Upper lobe of left lung (tissue), 6 donors: ENCODE results near the gene ARPC1A. TPM values are rescaled to one million over a fixed set of nuclear protein-coding genes. Genes with fewer than 3 reads are reported as not detected.
A peak's percentile ranks its signal among the peaks of the same experiment; 100 is the strongest.
"Not testable (repeated sequence)": the region's sequence is repeated elsewhere in the genome, so short reads cannot be mapped to it uniquely, and the experiment has no call there.

Experiments used
- ATAC-seq, 2 donors: fragments of 200-7000 bp; cut with Tn5 transposase; one replicate each; pipeline ENCODE4 v1.9.1; 2022; ENCODE audit warnings: mild to moderate bottlenecking in 2 of 2, moderate library complexity in 2 of 2; ENCODE audit not compliant: low FRiP score in 2 of 2
- DNase-seq, 2 donors: peaks; one replicate each; pipeline ENCODE4 v3.0.0-alpha.2; 2019 to 2020
- H3K27ac ChIP-seq, 4 donors: fragments of 200-600 bp; sonication (generic); one replicate each; pipeline ENCODE4 v1.5.1; 2016 to 2019
- H3K27me3 ChIP-seq, 4 donors: fragments of 200-600 bp; sonication (generic); one replicate each; pipeline ENCODE4 v1.5.1; 2017 to 2019
- H3K36me3 ChIP-seq, 4 donors: fragments of 200-600 bp; sonication (generic); one replicate each; pipeline ENCODE4 v1.5.1; 2016 to 2019
- H3K4me1 ChIP-seq, 4 donors: fragments of 200-600 bp; sonication (generic); one replicate each; pipeline ENCODE4 v1.5.1; 2018 to 2019
- H3K4me3 ChIP-seq, 4 donors: fragments of 200-600 bp; sonication (generic); one replicate each; pipeline ENCODE4 v1.5.1; 2017 to 2019; ENCODE audit warnings: mild to moderate bottlenecking in 2 of 4, moderate library complexity in 1 of 4
- H3K9me3 ChIP-seq, 4 donors: fragments of 200-600 bp; sonication (generic); one replicate each; pipeline ENCODE4 v1.5.1; 2018 to 2019
- EP300 ChIP-seq, 4 donors: sonication (generic); formaldehyde crosslinking; IDR thresholded peaks; one replicate each; pipeline ENCODE4 v1.5.1; 2017; ENCODE audit warnings: antibody characterized with exemption in 4 of 4, control low read depth in 2 of 4
- POLR2A ChIP-seq, 4 donors: fragments of 450-650 bp; IDR thresholded peaks; one replicate each; pipeline ENCODE4 v1.5.1; 2016 to 2017; ENCODE audit warnings: antibody characterized with exemption in 4 of 4, mild to moderate bottlenecking in 2 of 4
- POLR2AphosphoS5 ChIP-seq, 2 donors: sonication (generic); formaldehyde crosslinking; IDR thresholded peaks; one replicate each; pipeline ENCODE4 v1.5.1; 2017; ENCODE audit warnings: antibody characterized with exemption in 2 of 2
- WGBS, 2 donors: methylation state at CpG; one replicate each; pipeline ENCODE4 v1.1.5; 2017 to 2018; 5-methylcytosine and 5-hydroxymethylcytosine counted together
- total RNA-seq, 6 donors: library from RNA; depleted of rRNA in 4 of 6; stranded (reverse); fragments of >200 nt in 4 of 6; gene quantifications; one replicate each; pipeline versions ENCODE4 v1.1.0 to v1.2.1, GENCODE V29; 2016 to 2021
- TF ChIP-seq, protein P1 (sequence below), 6 experiments: fragments of 450-650 bp in 4 of 6; fragments of 200-600 bp in 2 of 6; sonication (generic) in 2 of 6; IDR thresholded peaks; one replicate each; pipeline ENCODE4 v1.5.1; 2016 to 2019; ENCODE audit warnings: antibody characterized with exemption in 6 of 6
- donor health status: DM: no; HTN: no; CAD: no; lungs with moderate emphysema.
- donor health status: DM: no; HTN: yes; CAD: no; lungs with severe emphysema.

Gene ARPC1A
- total RNA-seq = 100 to 1,000 TPM in 5 of 6 donors, 10 to 100 TPM in 1; 81.7 to 129 (median 122) TPM

DNA sequence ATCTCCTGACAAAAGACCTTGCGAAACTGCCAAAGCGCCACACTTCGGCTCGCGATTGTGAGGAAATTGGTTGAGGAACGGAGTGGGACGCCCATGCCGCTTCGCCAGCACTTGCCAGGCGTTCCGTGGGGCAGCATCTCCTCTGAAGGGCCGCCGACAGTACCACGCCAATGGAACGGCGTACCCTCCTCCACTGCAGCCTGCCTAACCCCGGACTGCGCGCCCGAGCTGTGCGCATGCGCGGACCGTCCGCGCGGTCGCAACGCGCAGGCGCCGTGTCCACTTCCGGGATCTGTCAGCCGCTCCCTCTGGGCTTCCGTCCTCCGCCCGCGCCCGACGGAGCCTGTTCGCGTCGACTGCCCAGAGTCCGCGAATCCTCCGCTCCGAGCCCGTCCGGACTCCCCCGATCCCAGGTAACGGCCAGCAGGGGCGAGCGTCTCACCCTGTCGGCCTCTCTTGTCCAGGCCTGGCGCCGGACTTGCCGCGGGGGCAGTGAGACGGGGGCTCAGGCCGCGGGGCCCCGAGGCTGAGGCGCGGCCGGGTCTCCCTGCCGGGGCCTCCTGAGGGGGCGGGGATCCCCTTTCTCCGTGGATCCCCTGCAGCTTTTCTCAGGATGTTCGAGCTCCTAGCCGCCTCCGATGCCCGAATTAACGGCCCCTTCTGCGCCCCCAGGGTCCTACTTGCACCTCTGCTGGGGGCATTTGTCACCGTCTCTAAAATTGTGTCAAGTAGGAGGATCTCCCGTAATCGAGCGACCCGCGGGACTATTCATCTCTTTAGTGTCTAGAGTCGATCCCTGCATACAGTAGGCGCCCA, at the start of gene ARPC1A:
Gene ARPC1A (plus strand): TSS at position 307 of the 816 bp plus-strand sequence. CDS start 7,456 bp downstream, outside the sequence.
- peak within 1 kb of the TSS; percentile 90 to 99 (median 96) for H3K4me3 ChIP-seq
- 0% methylated on average over 1 to 27 of the region's 82 CpGs for WGBS, 2 donors
- peak; percentile 88 to 99 for DNase-seq
- no peaks in the 10 kb centered on the region for H3K27me3 ChIP-seq
- H3K9me3 ChIP-seq = no peaks in the 10 kb centered on the region
- peak within 1 kb of the TSS; percentile 85 to 95 (median 94) for H3K27ac ChIP-seq
- peak; percentile 95 to 96 for ATAC-seq
- TF ChIP-seq POLR2AphosphoS5 (IDR thresholded peaks at IDR 0.05) (peak; percentile 91 to 96), POLR2A (IDR thresholded peaks at IDR 0.05) (peak in 3 of 4 donors; percentile 44 to 92 (median 64)), EP300 (IDR thresholded peaks at IDR 0.05) (peak in 1 of 4 donors; percentile 2)
- TF ChIP-seq, protein P1, sequence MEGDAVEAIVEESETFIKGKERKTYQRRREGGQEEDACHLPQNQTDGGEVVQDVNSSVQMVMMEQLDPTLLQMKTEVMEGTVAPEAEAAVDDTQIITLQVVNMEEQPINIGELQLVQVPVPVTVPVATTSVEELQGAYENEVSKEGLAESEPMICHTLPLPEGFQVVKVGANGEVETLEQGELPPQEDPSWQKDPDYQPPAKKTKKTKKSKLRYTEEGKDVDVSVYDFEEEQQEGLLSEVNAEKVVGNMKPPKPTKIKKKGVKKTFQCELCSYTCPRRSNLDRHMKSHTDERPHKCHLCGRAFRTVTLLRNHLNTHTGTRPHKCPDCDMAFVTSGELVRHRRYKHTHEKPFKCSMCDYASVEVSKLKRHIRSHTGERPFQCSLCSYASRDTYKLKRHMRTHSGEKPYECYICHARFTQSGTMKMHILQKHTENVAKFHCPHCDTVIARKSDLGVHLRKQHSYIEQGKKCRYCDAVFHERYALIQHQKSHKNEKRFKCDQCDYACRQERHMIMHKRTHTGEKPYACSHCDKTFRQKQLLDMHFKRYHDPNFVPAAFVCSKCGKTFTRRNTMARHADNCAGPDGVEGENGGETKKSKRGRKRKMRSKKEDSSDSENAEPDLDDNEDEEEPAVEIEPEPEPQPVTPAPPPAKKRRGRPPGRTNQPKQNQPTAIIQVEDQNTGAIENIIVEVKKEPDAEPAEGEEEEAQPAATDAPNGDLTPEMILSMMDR (IDR thresholded peaks at IDR 0.05) = peak in 2 of 6 experiments; percentile 46 to 74
- H3K4me1 ChIP-seq = peaks cover 46 to 58% (median 49%) of the 10 kb centered on the region in 4 donors
- H3K36me3 ChIP-seq = no peaks in the 10 kb centered on the region

DNA sequence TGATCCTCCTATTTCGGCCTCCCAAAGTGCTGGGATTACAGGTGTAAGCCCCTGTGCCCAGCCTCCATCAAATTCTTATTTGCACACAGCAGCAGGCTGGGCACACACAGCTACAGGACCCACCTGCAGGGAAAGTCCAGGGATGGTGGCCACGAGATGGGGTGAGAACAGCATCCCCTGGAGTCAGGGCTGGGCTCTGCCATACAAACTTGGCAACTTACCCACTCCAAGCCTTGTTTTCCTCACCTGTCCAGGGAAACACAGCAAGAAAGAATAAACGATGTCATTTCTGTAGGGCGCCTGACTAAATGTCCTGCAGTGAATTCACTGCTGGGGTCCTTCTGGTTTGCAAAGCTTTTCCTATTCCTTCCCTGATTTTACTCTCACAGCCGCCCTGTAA, 47.5 kb upstream of the ARPC1A start:
- H3K27ac ChIP-seq = no peak overlapping the region
- 82 to 93% methylated on average over 3 to 5 of the region's 5 CpGs for WGBS, 2 donors
- no peaks in the 10 kb centered on the region for H3K4me1 ChIP-seq
- no peak for ATAC-seq
- TF ChIP-seq POLR2AphosphoS5 (IDR thresholded peaks at IDR 0.05) (no peak), POLR2A (IDR thresholded peaks at IDR 0.05) (no peak), EP300 (IDR thresholded peaks at IDR 0.05) (no peak)
- TF ChIP-seq, protein P1 (IDR thresholded peaks at IDR 0.05) = no peak
- no peaks in the 10 kb centered on the region for H3K36me3 ChIP-seq
- no peak overlapping the region for H3K4me3 ChIP-seq
- no peak for DNase-seq
- H3K9me3 ChIP-seq = no peaks in the 10 kb centered on the region
- no peaks in the 10 kb centered on the region for H3K27me3 ChIP-seq

DNA sequence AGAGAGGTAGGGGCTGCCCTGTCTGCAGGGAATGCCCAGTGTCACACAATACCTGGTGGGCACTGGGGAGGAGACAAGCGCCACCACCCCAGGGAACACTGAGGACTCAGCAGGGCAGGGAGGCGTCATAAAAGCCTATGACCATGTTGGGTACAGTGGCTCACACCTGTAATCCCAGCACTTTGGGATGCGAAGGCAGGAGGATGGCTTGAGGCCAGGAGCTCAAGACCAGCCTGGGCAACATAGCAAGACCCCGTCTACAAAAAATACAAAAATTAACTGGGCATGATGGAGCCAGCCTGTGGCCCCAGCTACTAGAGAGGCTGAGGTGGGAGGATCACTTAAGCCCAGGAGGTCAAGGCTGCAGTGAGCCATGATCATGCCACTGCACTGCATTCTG, 41.5 kb upstream of the ARPC1A start:
- not testable (repeated sequence) for H3K36me3 ChIP-seq, ATAC-seq, H3K4me3 ChIP-seq, DNase-seq, H3K27me3 ChIP-seq, H3K27ac ChIP-seq, H3K4me1 ChIP-seq, H3K9me3 ChIP-seq
- 96 to 100% methylated on average over 3 to 4 of the region's 4 CpGs for WGBS, 2 donors

DNA sequence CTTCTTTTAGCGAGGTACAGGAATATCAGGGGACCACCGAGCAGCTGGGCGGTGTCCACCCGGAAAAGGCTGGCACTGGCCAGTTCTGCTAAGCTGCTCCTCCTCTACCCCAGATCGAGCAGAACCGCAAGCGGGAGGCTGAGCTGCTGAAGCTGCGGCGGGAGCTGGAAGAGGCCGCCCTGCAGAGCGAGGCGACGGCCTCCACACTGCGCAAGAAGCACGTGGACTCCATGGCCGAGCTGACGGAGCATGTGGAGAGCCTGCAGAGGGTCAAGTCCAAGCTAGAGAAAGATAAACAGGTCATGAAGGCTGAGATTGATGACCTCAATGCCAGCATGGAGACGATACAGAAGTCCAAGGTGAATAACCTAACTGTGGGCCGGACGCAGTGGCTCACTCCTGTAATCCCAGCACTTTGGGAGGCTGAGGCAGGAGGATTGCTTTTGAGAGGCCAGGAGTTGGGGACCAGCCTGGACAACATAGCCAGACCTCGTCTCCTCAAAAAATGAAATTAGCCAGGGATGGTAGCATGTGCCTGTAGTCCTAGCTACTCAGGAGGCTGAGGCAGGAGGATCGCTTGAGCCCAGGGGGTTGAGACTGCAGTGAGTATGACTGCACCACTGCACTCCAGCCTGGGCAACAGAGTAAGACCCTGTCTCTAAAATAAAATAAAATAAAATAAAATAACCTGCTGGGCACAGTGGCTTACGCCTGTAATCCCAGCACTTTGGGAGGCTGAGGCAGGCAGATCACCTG, 37.7 kb upstream of the ARPC1A start:
- Histone ChIP-seq H3K36me3 (no peaks in the 10 kb centered on the region), H3K4me1 (no peaks in the 10 kb centered on the region), H3K27me3 (no peaks in the 10 kb centered on the region), H3K9me3 (no peaks in the 10 kb centered on the region), H3K27ac (no peak overlapping the region), H3K4me3 (no peak overlapping the region)
- DNase-seq (no peak), ATAC-seq (no peak)
- 90 to 95% methylated on average over 20 to 22 of the region's 23 CpGs for WGBS, 2 donors
- TF ChIP-seq, protein P1 (IDR thresholded peaks at IDR 0.05) = no peak
- TF ChIP-seq POLR2AphosphoS5 (IDR thresholded peaks at IDR 0.05) (no peak), POLR2A (IDR thresholded peaks at IDR 0.05) (no peak), EP300 (IDR thresholded peaks at IDR 0.05) (no peak)

DNA sequence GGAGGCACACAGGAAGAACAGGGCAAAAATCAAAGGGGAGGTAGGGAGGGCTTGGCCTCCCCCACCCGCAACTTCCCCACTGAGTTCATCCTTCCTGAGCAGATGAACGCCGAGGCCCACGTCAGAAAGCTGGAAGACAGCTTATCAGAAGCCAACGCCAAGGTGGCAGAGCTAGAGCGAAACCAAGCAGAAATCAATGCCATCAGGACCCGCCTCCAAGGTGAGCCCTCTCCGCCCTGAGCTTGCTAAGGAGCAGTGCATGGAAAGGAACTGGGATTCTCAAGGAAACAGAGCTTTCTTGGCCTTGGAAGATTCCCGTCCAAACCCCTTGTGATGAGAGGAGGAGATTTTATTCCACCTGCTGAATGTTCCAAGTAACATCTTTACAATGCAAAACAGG, 36.5 kb upstream of the ARPC1A start:
- no peaks in the 10 kb centered on the region for H3K9me3 ChIP-seq
- H3K27me3 ChIP-seq = no peaks in the 10 kb centered on the region
- no peak overlapping the region for H3K4me3 ChIP-seq
- ATAC-seq (no peak), DNase-seq (no peak)
- no peaks in the 10 kb centered on the region for H3K4me1 ChIP-seq
- no peaks in the 10 kb centered on the region for H3K36me3 ChIP-seq
- 74 to 76% methylated on average over 8 to 9 of the region's 9 CpGs for WGBS, 2 donors
- no peak overlapping the region for H3K27ac ChIP-seq
- no peak for TF ChIP-seq EP300 (IDR thresholded peaks at IDR 0.05)
- TF ChIP-seq, protein P1 (IDR thresholded peaks at IDR 0.05) = no peak
- no peak for TF ChIP-seq POLR2AphosphoS5 (IDR thresholded peaks at IDR 0.05)
- no peak for TF ChIP-seq POLR2A (IDR thresholded peaks at IDR 0.05)

DNA sequence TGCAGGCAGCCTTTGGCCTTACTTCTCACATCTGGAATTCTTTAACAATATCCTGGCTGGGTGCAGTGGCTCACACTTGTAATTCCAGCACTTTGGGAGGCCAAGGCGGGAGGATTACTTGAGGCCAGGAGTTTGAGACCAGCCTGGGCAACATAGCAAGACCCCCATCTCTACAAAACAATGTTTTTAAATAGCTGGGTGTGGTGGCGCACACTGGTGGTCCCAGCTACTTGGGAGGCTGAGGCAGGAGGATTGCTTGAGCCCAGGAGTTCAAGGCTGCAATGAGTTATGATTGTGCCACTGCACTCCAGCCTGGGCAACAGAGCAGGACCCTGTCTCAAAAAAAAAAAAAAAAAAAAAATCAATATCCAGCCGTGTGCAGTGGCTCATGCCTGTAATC, 35.5 kb upstream of the ARPC1A start:
- WGBS, 2 donors = 95% methylated on average over 3 of the region's 3 CpGs
- not testable (repeated sequence) for H3K27ac ChIP-seq, H3K27me3 ChIP-seq, DNase-seq, H3K9me3 ChIP-seq, H3K4me1 ChIP-seq, H3K36me3 ChIP-seq, H3K4me3 ChIP-seq, ATAC-seq
